Astrocyte (in vitro differentiated cells and primary cell): ENCODE data around the gene BCL7C. TPM values are rescaled to one million over a fixed set of nuclear protein-coding genes. Genes with fewer than 3 reads are reported as not detected.

Source experiments
- DNase-seq: peaks from one replicate; pipeline ENCODE4 v3.0.0-alpha.2; 2010; ENCODE audit warnings: low read depth
- FAIRE-seq: peaks from 2 replicates; lab custom pipeline; 2011; peaks lifted over from hg19 to GRCh38; lab: Jason Lieb, UNC
- H2AFZ ChIP-seq: 2 replicates; pipeline ENCODE4 v1.6.0; 2012; ENCODE audit warnings: low read depth, low read length, inconsistent platforms
- H3K27ac ChIP-seq: 2 replicates; pipeline ENCODE4 v1.5.1; 2011; ENCODE audit warnings: low read depth, low read length, inconsistent platforms
- H3K27me3 ChIP-seq: 2 replicates; pipeline ENCODE4 v1.6.0; 2011; ENCODE audit warnings: low read length, inconsistent platforms; ENCODE audit not compliant: insufficient read depth
- H3K36me3 ChIP-seq: 2 replicates; pipeline ENCODE4 v1.5.1; 2011; ENCODE audit warnings: low read length, inconsistent platforms; ENCODE audit not compliant: insufficient read depth
- H3K4me1 ChIP-seq: 2 replicates; pipeline ENCODE4 v1.5.1; 2011; ENCODE audit warnings: low read length, inconsistent platforms; ENCODE audit not compliant: insufficient read depth
- H3K4me2 ChIP-seq: 2 replicates; pipeline ENCODE4 v1.6.0; 2012; ENCODE audit warnings: low read length, inconsistent platforms
- H3K4me3 ChIP-seq: 2 replicates; pipeline ENCODE4 v1.5.1; 2011; ENCODE audit warnings: low read depth, mild to moderate bottlenecking, low read length, inconsistent platforms; ENCODE audit not compliant: insufficient read depth
- H3K79me2 ChIP-seq: 2 replicates; pipeline ENCODE4 v1.6.0; 2012; ENCODE audit warnings: mild to moderate bottlenecking, low read length, inconsistent platforms; ENCODE audit not compliant: insufficient read depth
- H3K9ac ChIP-seq: 2 replicates; pipeline ENCODE4 v1.6.0; 2012; ENCODE audit warnings: mild to moderate bottlenecking, low read length, inconsistent platforms
- H3K9me3 ChIP-seq: 2 replicates; pipeline ENCODE4 v1.5.1; 2012; ENCODE audit warnings: low read depth, mild to moderate bottlenecking, low read length, inconsistent platforms; ENCODE audit not compliant: insufficient read depth
- H4K20me1 ChIP-seq: 2 replicates; pipeline ENCODE4 v1.6.0; 2012; ENCODE audit warnings: low read length, inconsistent platforms; ENCODE audit not compliant: insufficient read depth
- H3K27ac Mint-ChIP-seq: one replicate; pipeline ENCODE4 v1.8.0; 2021; ENCODE audit warnings: mild to moderate bottlenecking, mixed read lengths; ENCODE audit not compliant: unreplicated experiment
- H3K27me3 Mint-ChIP-seq: one replicate; pipeline ENCODE4 v1.8.0; 2021; ENCODE audit warnings: low read depth, mixed read lengths; ENCODE audit not compliant: unreplicated experiment
- H3K36me3 Mint-ChIP-seq: one replicate; pipeline ENCODE4 v1.8.0; 2021; ENCODE audit warnings: low read depth, mixed read lengths; ENCODE audit not compliant: unreplicated experiment
- H3K4me1 Mint-ChIP-seq: one replicate; pipeline ENCODE4 v1.8.0; 2021; ENCODE audit warnings: low read depth, mixed read lengths; ENCODE audit not compliant: unreplicated experiment
- H3K4me3 Mint-ChIP-seq: one replicate; pipeline ENCODE4 v1.8.0; 2021; ENCODE audit warnings: mild to moderate bottlenecking, moderate library complexity, mixed read lengths; ENCODE audit not compliant: unreplicated experiment
- H3K9me3 Mint-ChIP-seq: one replicate; pipeline ENCODE4 v1.8.0; 2021; ENCODE audit warnings: mild to moderate bottlenecking, mixed read lengths; ENCODE audit not compliant: unreplicated experiment
- EZH2 ChIP-seq: IDR thresholded peaks from 2 replicates; pipeline ENCODE4 v1.6.1; 2012; ENCODE audit warnings: mild to moderate bottlenecking, low read length, inconsistent platforms; ENCODE audit not compliant: insufficient read depth
- total RNA-seq: library from RNA; stranded (reverse); gene quantifications from 2 replicates; pipeline ENCODE4 v1.2.1, GENCODE V29; 2021
- TF ChIP-seq, protein P1 (sequence below): IDR thresholded peaks from 2 replicates; pipeline ENCODE4 v1.5.1; 2011; ENCODE audit warnings: low read depth, mild to moderate bottlenecking, inconsistent platforms, low read length, moderate library complexity; ENCODE audit not compliant: insufficient read depth

BCL7C gene
- total RNA-seq, 1 donor from 2014 or later, result 40.7 TPM

DNA sequence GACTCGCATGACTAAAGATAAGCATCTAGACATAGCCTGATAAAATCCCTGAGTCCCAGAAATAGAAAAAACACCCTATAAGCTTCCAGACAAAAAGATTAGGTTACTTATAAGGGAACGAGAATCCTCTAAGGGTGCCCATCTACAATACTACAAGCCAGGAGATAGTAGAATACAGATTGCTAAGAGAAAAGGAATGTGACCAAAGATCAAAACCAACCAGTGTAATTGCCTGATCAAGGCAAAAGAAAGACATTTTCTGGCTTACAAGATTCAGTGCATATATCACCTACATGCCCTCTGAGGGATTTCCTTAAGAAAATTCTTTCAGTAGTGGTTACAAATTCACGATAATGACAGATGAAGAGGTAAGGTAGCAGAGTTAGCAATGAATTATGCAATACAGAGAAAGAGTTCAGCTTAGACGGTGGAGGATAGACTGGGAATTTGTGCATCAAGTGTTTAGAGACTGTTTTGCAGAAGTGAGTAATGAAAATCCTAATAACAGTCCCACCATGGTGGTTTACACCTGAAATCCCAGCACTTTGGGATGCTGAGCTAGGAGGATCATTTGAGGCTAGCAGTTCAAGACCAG lies 35.0 kb downstream of the BCL7C start:
- Mint-ChIP-seq H3K27me3 (no peaks in the 10 kb centered on the region), H3K4me3 (peak overlapping the region; percentile 9), H3K4me1 (peaks cover 10% of the 10 kb centered on the region), H3K27ac (no peak overlapping the region), H3K9me3 (peaks cover 3% of the 10 kb centered on the region), H3K36me3 (peaks cover 10% of the 10 kb centered on the region)
- H3K4me1 ChIP-seq, result no peaks in the 10 kb centered on the region
- no peak for DNase-seq
- H3K9ac ChIP-seq, result no peak overlapping the region
- peaks cover 4% of the 10 kb centered on the region for H4K20me1 ChIP-seq
- FAIRE-seq, result no peak
- TF ChIP-seq, protein P1, sequence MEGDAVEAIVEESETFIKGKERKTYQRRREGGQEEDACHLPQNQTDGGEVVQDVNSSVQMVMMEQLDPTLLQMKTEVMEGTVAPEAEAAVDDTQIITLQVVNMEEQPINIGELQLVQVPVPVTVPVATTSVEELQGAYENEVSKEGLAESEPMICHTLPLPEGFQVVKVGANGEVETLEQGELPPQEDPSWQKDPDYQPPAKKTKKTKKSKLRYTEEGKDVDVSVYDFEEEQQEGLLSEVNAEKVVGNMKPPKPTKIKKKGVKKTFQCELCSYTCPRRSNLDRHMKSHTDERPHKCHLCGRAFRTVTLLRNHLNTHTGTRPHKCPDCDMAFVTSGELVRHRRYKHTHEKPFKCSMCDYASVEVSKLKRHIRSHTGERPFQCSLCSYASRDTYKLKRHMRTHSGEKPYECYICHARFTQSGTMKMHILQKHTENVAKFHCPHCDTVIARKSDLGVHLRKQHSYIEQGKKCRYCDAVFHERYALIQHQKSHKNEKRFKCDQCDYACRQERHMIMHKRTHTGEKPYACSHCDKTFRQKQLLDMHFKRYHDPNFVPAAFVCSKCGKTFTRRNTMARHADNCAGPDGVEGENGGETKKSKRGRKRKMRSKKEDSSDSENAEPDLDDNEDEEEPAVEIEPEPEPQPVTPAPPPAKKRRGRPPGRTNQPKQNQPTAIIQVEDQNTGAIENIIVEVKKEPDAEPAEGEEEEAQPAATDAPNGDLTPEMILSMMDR, result no peak
- TF ChIP-seq EZH2, result no peak
- no peak overlapping the region for H2AFZ ChIP-seq
- H3K79me2 ChIP-seq, result no peaks in the 10 kb centered on the region
- H3K9me3 ChIP-seq, result no peaks in the 10 kb centered on the region
- H3K36me3 ChIP-seq, result peaks cover 3% of the 10 kb centered on the region
- no peaks in the 10 kb centered on the region for H3K27me3 ChIP-seq
- H3K4me3 ChIP-seq, result no peak overlapping the region
- no peak overlapping the region for H3K4me2 ChIP-seq
- no peak overlapping the region for H3K27ac ChIP-seq

DNA sequence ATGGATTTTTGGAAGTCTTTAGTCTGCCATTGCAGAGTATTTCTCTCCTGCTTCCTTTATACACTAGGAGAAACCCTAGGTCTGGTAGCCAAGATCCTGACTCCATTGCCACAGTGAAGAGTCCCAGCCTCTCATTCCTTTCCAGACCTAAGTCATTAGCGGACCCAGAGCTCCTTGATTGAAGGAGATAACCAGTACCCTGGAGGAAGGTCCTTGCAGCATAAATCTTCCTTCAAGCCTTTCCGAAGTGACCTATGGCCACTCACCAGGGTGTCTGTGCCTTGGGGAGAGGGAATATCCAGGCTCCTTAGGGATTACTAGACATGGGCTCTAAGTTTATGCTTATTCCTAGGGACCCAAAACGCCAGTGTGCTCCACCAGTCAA lies 35.8 kb downstream of the BCL7C start:
- Mint-ChIP-seq H3K4me3 (no peak overlapping the region), H3K27ac (no peak overlapping the region), H3K27me3 (no peaks in the 10 kb centered on the region), H3K9me3 (peaks cover 3% of the 10 kb centered on the region), H3K36me3 (peaks cover 12% of the 10 kb centered on the region), H3K4me1 (peaks cover 10% of the 10 kb centered on the region)
- no peak for TF ChIP-seq EZH2
- TF ChIP-seq, protein P1, result no peak
- H3K36me3 ChIP-seq, result peaks cover 3% of the 10 kb centered on the region
- H3K79me2 ChIP-seq, result no peaks in the 10 kb centered on the region
- FAIRE-seq (no peak), DNase-seq (no peak)
- H4K20me1 ChIP-seq, result peaks cover 4% of the 10 kb centered on the region
- no peak overlapping the region for H3K27ac ChIP-seq
- no peak overlapping the region for H3K4me3 ChIP-seq
- H3K9ac ChIP-seq, result no peak overlapping the region
- H3K4me1 ChIP-seq, result no peaks in the 10 kb centered on the region
- no peak overlapping the region for H2AFZ ChIP-seq
- H3K27me3 ChIP-seq, result no peaks in the 10 kb centered on the region
- no peaks in the 10 kb centered on the region for H3K9me3 ChIP-seq
- H3K4me2 ChIP-seq, result no peak overlapping the region

DNA sequence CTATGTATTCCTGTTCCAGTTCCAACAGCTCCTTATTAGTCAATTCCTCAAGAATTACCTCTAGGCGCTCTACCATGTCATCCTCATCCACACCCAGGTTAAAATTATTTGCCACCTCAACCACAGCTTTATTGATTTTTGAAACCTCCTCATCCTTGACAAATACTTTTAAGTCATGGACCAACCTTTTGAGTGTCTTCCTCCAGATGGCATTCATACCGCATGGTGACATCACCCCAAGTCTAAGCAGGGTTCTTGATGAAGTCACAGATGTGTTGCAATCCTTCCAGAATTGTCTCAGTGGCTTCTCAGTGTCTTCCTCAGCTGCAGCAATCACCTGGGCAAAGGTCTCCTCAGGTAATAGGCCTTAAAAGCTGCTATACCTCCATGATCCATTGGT lies 40.1 kb downstream of the BCL7C start:
- Mint-ChIP-seq H3K27ac (no peak overlapping the region), H3K9me3 (no peaks in the 10 kb centered on the region), H3K4me3 (no peak overlapping the region), H3K27me3 (no peaks in the 10 kb centered on the region), H3K4me1 (peaks cover 6% of the 10 kb centered on the region), H3K36me3 (peaks cover 5% of the 10 kb centered on the region)
- DNase-seq (no peak), FAIRE-seq (no peak)
- Histone ChIP-seq H4K20me1 (no peaks in the 10 kb centered on the region), H2AFZ (no peak overlapping the region), H3K79me2 (no peaks in the 10 kb centered on the region), H3K36me3 (peaks cover 3% of the 10 kb centered on the region), H3K9me3 (no peaks in the 10 kb centered on the region), H3K27me3 (no peaks in the 10 kb centered on the region), H3K4me3 (no peak overlapping the region), H3K4me1 (no peaks in the 10 kb centered on the region), H3K9ac (no peak overlapping the region), H3K27ac (no peak overlapping the region), H3K4me2 (no peak overlapping the region)
- TF ChIP-seq, protein P1, result no peak
- TF ChIP-seq EZH2, result no peak
